ENCODE data around the gene ASCC2. TPM values are rescaled to one million over a fixed set of nuclear protein-coding genes. Genes with fewer than 3 reads are reported as not detected.

ASCC2 gene
- total RNA-seq, 1 donor from 2014 or later: 24.9 TPM

DNA sequence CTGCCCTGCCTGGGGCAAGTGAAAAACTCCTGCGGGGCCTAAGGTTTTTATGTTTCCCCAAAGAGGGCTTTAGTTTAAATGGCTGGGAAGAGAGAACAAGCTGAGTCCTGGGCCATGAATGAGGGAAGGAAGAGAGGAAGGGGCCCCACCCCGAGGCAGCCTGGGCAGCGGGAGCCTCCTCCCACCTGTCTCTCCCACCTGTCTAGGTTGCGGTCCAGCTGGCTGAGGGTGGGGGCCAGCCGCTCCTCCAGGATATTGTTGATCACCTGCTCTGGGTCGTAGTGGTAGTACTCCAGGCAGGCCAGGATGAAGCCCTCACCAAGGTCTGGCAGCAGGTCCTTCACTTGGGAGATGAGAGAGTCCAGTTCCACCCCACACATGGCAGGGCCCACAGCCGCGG lies 36.3 kb downstream of the ASCC2 start:
- intact Hi-C loops (cut with DNase I): no loop called here
- Histone ChIP-seq H3K9me3 (no peaks in the 10 kb centered on the region), H3K4me3 (no peak overlapping the region), H3K4me1 (peaks cover 0 to 11% of the 10 kb centered on the region in 2 donors), H3K27ac (no peak overlapping the region), H3K36me3 (peaks cover 71 to 84% of the 10 kb centered on the region in 2 donors), H3K27me3 (no peaks in the 10 kb centered on the region)
- TF ChIP-seq, protein P1, sequence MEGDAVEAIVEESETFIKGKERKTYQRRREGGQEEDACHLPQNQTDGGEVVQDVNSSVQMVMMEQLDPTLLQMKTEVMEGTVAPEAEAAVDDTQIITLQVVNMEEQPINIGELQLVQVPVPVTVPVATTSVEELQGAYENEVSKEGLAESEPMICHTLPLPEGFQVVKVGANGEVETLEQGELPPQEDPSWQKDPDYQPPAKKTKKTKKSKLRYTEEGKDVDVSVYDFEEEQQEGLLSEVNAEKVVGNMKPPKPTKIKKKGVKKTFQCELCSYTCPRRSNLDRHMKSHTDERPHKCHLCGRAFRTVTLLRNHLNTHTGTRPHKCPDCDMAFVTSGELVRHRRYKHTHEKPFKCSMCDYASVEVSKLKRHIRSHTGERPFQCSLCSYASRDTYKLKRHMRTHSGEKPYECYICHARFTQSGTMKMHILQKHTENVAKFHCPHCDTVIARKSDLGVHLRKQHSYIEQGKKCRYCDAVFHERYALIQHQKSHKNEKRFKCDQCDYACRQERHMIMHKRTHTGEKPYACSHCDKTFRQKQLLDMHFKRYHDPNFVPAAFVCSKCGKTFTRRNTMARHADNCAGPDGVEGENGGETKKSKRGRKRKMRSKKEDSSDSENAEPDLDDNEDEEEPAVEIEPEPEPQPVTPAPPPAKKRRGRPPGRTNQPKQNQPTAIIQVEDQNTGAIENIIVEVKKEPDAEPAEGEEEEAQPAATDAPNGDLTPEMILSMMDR (IDR thresholded peaks at IDR 0.05): no peak
- DNase-seq (ENCODE audit: low spot score in 2 of 2): no peak

DNA sequence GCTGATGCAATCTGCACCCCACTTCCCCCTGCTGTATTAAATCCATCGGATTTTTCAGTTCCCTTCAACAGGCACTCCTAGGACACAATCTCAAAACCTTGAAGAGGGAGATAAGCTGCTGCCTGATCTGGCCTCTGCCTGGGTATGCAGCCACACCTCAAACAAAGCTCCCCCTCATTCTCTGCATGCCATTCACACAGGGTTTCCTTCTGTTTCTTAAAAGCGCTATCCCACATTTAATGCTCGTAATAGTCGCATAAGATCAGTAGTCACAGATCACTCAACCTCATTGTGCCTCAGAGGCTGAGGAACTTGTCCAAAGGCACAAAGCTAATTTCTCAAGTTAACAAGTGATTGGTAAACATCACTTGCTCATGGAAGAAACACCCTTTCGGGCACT lies 36.9 kb downstream of the ASCC2 start:
- TF ChIP-seq, protein P1 (IDR thresholded peaks at IDR 0.05): no peak
- H3K27ac ChIP-seq: no peak overlapping the region
- no peaks in the 10 kb centered on the region for H3K27me3 ChIP-seq
- intact Hi-C loops (cut with DNase I): no loop called here
- DNase-seq (ENCODE audit: low spot score in 2 of 2): no peak
- no peak overlapping the region for H3K4me3 ChIP-seq
- H3K36me3 ChIP-seq: peaks cover 67 to 80% of the 10 kb centered on the region in 2 donors
- H3K9me3 ChIP-seq: no peaks in the 10 kb centered on the region
- H3K4me1 ChIP-seq: peaks cover 0 to 11% of the 10 kb centered on the region in 2 donors

DNA sequence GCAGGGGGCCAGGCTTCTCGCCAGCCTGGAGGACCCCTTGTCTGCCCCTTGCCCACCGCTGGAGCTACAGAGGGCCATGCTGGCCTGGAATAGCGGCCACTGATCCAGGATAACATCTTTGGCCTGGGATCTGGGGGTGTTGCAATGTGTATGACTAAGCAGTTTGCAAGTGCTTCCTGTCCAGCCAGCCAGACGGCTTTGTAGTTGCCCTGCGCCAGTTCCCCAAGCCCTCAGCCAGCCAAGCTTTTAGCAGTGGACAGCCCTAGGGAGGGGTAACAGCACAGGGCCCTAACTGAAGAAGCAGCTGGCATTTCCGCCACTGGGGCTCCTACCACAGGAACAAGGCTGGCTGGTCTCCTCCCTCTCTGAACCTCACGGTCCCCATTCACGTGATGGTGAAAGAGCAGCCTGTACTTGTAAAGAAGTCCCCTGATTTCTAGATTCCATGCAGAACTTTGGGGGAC lies 38.8 kb downstream of the ASCC2 start:
- H3K4me1 ChIP-seq: peaks cover 0 to 11% of the 10 kb centered on the region in 2 donors
- H3K36me3 ChIP-seq: peaks cover 54 to 70% of the 10 kb centered on the region in 2 donors
- H3K9me3 ChIP-seq: no peaks in the 10 kb centered on the region
- DNase-seq (ENCODE audit: low spot score in 2 of 2): peak; percentile 76 to 92
- peak overlapping the region; percentile 51 to 62 for H3K27ac ChIP-seq
- intact Hi-C loops (cut with DNase I): loop anchor here (1.0 kb wide), 1 partner anchor 32 kb away; the partner anchor contains the start of genes UQCR10 and ZMAT5
- TF ChIP-seq, protein P1 (IDR thresholded peaks at IDR 0.05): no peak
- H3K4me3 ChIP-seq: peak overlapping the region in 1 of 2 donors; percentile 14
- H3K27me3 ChIP-seq: no peaks in the 10 kb centered on the region

DNA sequence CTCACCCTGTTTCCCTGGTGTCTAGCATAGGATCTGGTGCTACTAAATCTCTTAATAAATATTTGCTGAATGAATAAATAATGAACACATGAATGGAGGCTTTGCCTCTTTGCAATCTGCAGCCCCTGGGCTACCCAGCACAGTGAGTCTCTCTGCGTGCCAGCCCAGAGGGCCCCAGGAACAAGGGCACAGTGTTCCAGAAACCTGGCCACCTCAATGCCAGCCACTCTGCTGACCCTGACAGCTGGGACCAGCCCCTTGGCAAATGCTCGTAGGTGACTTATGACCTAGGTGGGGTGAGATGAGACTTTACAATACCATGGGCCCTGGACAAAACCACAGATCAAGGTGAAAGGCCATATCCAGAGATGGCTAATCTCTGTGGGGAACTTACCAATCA lies 39.3 kb downstream of the ASCC2 start:
- TF ChIP-seq, protein P1 (IDR thresholded peaks at IDR 0.05): no peak
- Histone ChIP-seq H3K4me1 (peaks cover 0 to 11% of the 10 kb centered on the region in 2 donors), H3K27me3 (no peaks in the 10 kb centered on the region), H3K9me3 (no peaks in the 10 kb centered on the region), H3K36me3 (peaks cover 56 to 66% of the 10 kb centered on the region in 2 donors), H3K4me3 (peak overlapping the region in 1 of 2 donors; percentile 14), H3K27ac (peak overlapping the region; percentile 51 to 55)
- intact Hi-C loops (cut with DNase I): loop anchor here (1.0 kb wide), 1 partner anchor 32 kb away; the partner anchor contains the start of genes UQCR10 and ZMAT5
- DNase-seq (ENCODE audit: low spot score in 2 of 2): no peak

DNA sequence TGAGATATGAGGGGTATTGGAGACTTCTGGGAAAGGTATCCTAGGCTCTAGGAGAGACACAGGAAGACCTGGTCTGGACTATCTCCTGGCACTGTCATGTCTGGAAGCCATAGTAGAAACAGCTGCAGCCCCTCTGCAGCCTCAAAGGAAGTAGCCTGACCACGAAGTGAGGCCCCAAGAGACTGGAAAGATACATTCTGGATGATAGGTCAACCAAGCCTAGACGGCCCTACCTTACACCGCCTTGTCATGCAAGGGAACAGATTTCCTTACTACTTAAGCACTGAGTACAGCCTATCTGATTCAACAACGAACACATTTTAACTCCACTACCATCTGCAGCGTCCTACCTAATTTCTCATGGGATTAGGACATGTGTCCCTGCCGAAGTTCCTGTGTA lies 39.8 kb downstream of the ASCC2 start:
- Histone ChIP-seq H3K4me3 (peak overlapping the region in 1 of 2 donors; percentile 14), H3K9me3 (no peaks in the 10 kb centered on the region), H3K27ac (peak overlapping the region in 1 of 2 donors; percentile 51), H3K36me3 (peaks cover 56 to 66% of the 10 kb centered on the region in 2 donors), H3K27me3 (no peaks in the 10 kb centered on the region), H3K4me1 (peaks cover 0 to 11% of the 10 kb centered on the region in 2 donors)
- TF ChIP-seq, protein P1 (IDR thresholded peaks at IDR 0.05): no peak
- DNase-seq (ENCODE audit: low spot score in 2 of 2): no peak
- intact Hi-C loops (cut with DNase I): no loop called here
